Trophoblast cell (in vitro differentiated cells and primary cell): Measurements from ENCODE around the gene CCNF.

Source experiments
- DNase-seq, 2 donors: peaks; one replicate each; pipeline ENCODE4 v3.0.0-alpha.2; 2016
- H2AFZ ChIP-seq: 2 replicates; pipeline ENCODE4 v1.6.1; 2013; ENCODE audit warnings: low read length, moderate library complexity, mild to moderate bottlenecking; ENCODE audit not compliant: insufficient read depth, poor library complexity
- H2AK5ac ChIP-seq: 2 replicates; pipeline ENCODE4 v1.6.1; 2013; ENCODE audit warnings: mild to moderate bottlenecking, low read length
- H2BK120ac ChIP-seq: 2 replicates; pipeline ENCODE4 v1.6.1; 2013; ENCODE audit warnings: low read length, mild to moderate bottlenecking, moderate library complexity; ENCODE audit not compliant: insufficient read depth, poor library complexity
- H2BK12ac ChIP-seq: 2 replicates; pipeline ENCODE4 v1.6.1; 2013; ENCODE audit warnings: mild to moderate bottlenecking, low read length, moderate library complexity
- H2BK5ac ChIP-seq: 2 replicates; pipeline ENCODE4 v1.6.1; 2013; ENCODE audit warnings: low read length, low read depth, moderate library complexity, mild to moderate bottlenecking; ENCODE audit not compliant: poor library complexity
- H3K14ac ChIP-seq: 2 replicates; pipeline ENCODE4 v1.6.1; 2013; ENCODE audit warnings: mild to moderate bottlenecking, low read length
- H3K18ac ChIP-seq: 2 replicates; pipeline ENCODE4 v1.6.1; 2013; ENCODE audit warnings: mild to moderate bottlenecking, low read length
- H3K23ac ChIP-seq: 2 replicates; pipeline ENCODE4 v1.6.1; 2013; ENCODE audit warnings: low read length
- H3K27ac ChIP-seq: 2 replicates; pipeline ENCODE4 v1.5.1; 2013; ENCODE audit warnings: low read depth, mild to moderate bottlenecking, inconsistent platforms, low read length, moderate library complexity
- H3K27me3 ChIP-seq: 2 replicates; pipeline ENCODE4 v1.6.1; 2013; ENCODE audit warnings: inconsistent platforms, mild to moderate bottlenecking, low read length, moderate library complexity; ENCODE audit not compliant: insufficient read depth
- H3K36me3 ChIP-seq, 2 experiments: 1 replicate in 1 of 2; 2 replicates in 1 of 2; pipeline ENCODE4 v1.6.1; 2013; ENCODE audit warnings: low read length in 2 of 2, mild to moderate bottlenecking in 2 of 2, moderate library complexity in 1 of 2; ENCODE audit not compliant: insufficient read depth in 2 of 2, control insufficient read depth in 1 of 2
- H3K4ac ChIP-seq: 2 replicates; pipeline ENCODE4 v1.6.1; 2013; ENCODE audit warnings: low read depth, mild to moderate bottlenecking, low read length, moderate library complexity
- H3K4me1 ChIP-seq, 2 experiments: 1 replicate in 1 of 2; 2 replicates in 1 of 2; pipeline ENCODE4 v1.6.1; 2013; ENCODE audit warnings: low read length in 2 of 2, mild to moderate bottlenecking in 2 of 2, moderate library complexity in 1 of 2; ENCODE audit not compliant: insufficient read depth in 2 of 2, control insufficient read depth in 1 of 2
- H3K4me2 ChIP-seq: 2 replicates; pipeline ENCODE4 v1.6.1; 2013; ENCODE audit warnings: inconsistent platforms, mild to moderate bottlenecking, low read length, moderate library complexity
- H3K4me3 ChIP-seq: 2 replicates; pipeline ENCODE4 v1.5.1; 2013; ENCODE audit warnings: mild to moderate bottlenecking, low read depth, low read length, inconsistent platforms
- H3K79me1 ChIP-seq: one replicate; pipeline ENCODE4 v1.6.1; 2013; ENCODE audit warnings: low read length
- H3K79me2 ChIP-seq: 2 replicates; pipeline ENCODE4 v1.6.1; 2013; ENCODE audit warnings: low read length, mild to moderate bottlenecking; ENCODE audit not compliant: control insufficient read depth, insufficient read depth, poor library complexity
- H3K9ac ChIP-seq: 2 replicates; pipeline ENCODE4 v1.6.1; 2013; ENCODE audit warnings: mild to moderate bottlenecking, low read length
- H3K9me3 ChIP-seq: 2 replicates; pipeline ENCODE4 v1.6.1; 2013; ENCODE audit warnings: low read depth, mild to moderate bottlenecking, control low read depth, inconsistent platforms, low read length; ENCODE audit not compliant: insufficient read depth
- H4K12ac ChIP-seq: 2 replicates; pipeline ENCODE4 v1.6.1; 2013; ENCODE audit warnings: low read depth, mild to moderate bottlenecking, low read length, moderate library complexity
- H4K8ac ChIP-seq: 2 replicates; pipeline ENCODE4 v1.6.1; 2013; ENCODE audit warnings: low read depth, mild to moderate bottlenecking, low read length, moderate library complexity
- H4K91ac ChIP-seq: one replicate; pipeline ENCODE4 v1.6.1; 2013; ENCODE audit warnings: low read depth, mild to moderate bottlenecking, low read length, moderate library complexity
- WGBS: extraction: QIAGEN DNeasy Blood & Tissue Kit; methylation state at CpG from one replicate; pipeline ENCODE4 v1.1.7; 2013; ENCODE audit warnings: missing lambda C conversion rate; ENCODE audit not compliant: insufficient read length, insufficient coverage; ENCODE audit errors: extremely low coverage; 5-methylcytosine and 5-hydroxymethylcytosine counted together

Gene CCNF

DNA sequence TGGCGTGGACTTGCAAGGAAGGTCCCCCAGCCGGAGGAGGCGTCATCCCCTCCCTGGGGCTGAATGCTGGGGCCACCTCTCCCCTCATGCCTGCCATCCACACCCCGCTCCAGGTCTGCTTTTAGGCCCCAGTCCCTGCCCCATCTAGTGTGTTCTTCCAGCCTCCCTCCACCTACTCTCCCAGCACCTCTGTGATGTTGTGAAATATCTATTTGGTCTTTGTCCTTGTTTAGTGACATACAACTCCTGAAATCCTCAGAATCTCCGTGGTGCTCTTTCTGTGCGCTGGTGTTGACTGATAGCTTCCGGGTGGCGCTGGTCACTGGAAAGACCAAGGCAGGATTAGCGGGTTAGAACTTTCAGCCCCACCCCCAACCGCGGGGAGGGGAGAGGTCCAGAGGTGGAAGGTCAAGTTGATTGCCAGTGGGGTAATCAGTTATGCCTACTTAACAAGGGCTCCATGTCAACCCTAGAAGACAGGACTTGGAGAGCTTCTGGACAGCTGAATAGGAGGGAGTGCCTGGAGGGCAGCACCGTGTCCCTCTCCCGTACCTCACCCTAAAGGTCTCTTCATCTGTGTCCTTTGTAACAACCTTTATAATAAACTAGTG lies 55.8 kb downstream of the CCNF start:
- H3K4ac ChIP-seq, result no peak overlapping the region
- no peak overlapping the region for H3K18ac ChIP-seq
- H4K8ac ChIP-seq, result no peak overlapping the region
- WGBS, result no CpG with 5 or more reads among the region's 13 CpGs
- no peaks in the 10 kb centered on the region for H3K27me3 ChIP-seq
- H2BK12ac ChIP-seq, result no peak overlapping the region
- no peak overlapping the region for H2BK5ac ChIP-seq
- no peak overlapping the region for H3K14ac ChIP-seq
- H4K91ac ChIP-seq, result no peak overlapping the region
- DNase-seq, result peak in 1 of 2 donors; percentile 62
- no peak overlapping the region for H3K4me3 ChIP-seq
- H2AFZ ChIP-seq, result no peak overlapping the region
- H3K79me1 ChIP-seq, result no peaks in the 10 kb centered on the region
- H3K4me2 ChIP-seq, result no peak overlapping the region
- no peaks in the 10 kb centered on the region for H3K79me2 ChIP-seq
- H4K12ac ChIP-seq, result no peak overlapping the region
- H3K4me1 ChIP-seq, result peaks cover 4 to 5% of the 10 kb centered on the region in 2 experiments
- H3K9ac ChIP-seq, result no peak overlapping the region
- no peak overlapping the region for H3K23ac ChIP-seq
- peaks cover 2% of the 10 kb centered on the region for H3K9me3 ChIP-seq
- no peak overlapping the region for H3K27ac ChIP-seq
- H3K36me3 ChIP-seq, result no peaks in the 10 kb centered on the region
- H2AK5ac ChIP-seq, result no peak overlapping the region
- H2BK120ac ChIP-seq, result no peak overlapping the region

DNA sequence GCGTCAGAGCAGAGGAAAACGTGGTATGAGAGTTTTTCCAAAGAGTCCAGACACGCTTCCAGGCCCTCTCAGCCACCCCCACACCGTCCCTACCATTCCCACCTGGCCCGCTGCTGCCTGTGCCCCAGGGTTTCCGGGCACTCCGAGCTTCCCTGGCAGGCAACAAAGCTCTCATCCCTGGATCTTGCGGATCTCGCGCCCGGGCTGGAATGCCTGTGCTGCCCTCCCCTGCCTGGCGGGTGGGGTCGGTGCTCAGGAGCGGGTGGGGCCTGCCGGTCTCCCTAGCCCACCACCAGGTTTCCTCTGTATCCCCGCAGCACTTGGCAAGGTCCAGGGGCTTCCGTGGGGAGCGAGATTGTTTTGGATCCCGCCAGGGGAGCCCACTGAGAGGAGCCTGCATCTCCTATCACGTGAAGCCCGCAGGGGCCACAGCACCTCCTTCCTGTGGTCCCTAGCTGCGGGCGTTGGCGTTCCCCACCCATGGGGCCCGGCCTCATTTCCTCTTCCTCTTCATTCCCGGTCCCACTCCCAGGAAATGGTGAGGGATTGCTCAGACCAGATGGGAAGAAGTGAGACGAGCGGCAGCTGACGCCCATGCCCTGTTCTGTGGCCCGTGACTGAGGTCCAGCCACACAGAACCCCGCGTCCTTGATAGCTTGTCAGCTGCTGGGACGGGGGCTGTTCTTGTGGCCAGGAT lies 56.7 kb downstream of the CCNF start:
- H3K27me3 ChIP-seq, result no peaks in the 10 kb centered on the region
- H4K12ac ChIP-seq, result no peak overlapping the region
- H2BK5ac ChIP-seq, result no peak overlapping the region
- H3K4ac ChIP-seq, result no peak overlapping the region
- H3K4me3 ChIP-seq, result no peak overlapping the region
- H2BK120ac ChIP-seq, result no peak overlapping the region
- no CpG with 5 or more reads among the region's 33 CpGs for WGBS
- H3K27ac ChIP-seq, result no peak overlapping the region
- no peak overlapping the region for H2AFZ ChIP-seq
- no peak overlapping the region for H2BK12ac ChIP-seq
- no peak overlapping the region for H4K91ac ChIP-seq
- H3K23ac ChIP-seq, result no peak overlapping the region
- H3K79me2 ChIP-seq, result no peaks in the 10 kb centered on the region
- H3K4me1 ChIP-seq, result peaks cover 4 to 5% of the 10 kb centered on the region in 2 experiments
- no peak overlapping the region for H3K18ac ChIP-seq
- H2AK5ac ChIP-seq, result no peak overlapping the region
- H3K36me3 ChIP-seq, result no peaks in the 10 kb centered on the region
- peaks cover 2% of the 10 kb centered on the region for H3K9me3 ChIP-seq
- H4K8ac ChIP-seq, result no peak overlapping the region
- H3K79me1 ChIP-seq, result no peaks in the 10 kb centered on the region
- no peak overlapping the region for H3K14ac ChIP-seq
- no peak overlapping the region for H3K9ac ChIP-seq
- H3K4me2 ChIP-seq, result no peak overlapping the region
- DNase-seq, result no peak

DNA sequence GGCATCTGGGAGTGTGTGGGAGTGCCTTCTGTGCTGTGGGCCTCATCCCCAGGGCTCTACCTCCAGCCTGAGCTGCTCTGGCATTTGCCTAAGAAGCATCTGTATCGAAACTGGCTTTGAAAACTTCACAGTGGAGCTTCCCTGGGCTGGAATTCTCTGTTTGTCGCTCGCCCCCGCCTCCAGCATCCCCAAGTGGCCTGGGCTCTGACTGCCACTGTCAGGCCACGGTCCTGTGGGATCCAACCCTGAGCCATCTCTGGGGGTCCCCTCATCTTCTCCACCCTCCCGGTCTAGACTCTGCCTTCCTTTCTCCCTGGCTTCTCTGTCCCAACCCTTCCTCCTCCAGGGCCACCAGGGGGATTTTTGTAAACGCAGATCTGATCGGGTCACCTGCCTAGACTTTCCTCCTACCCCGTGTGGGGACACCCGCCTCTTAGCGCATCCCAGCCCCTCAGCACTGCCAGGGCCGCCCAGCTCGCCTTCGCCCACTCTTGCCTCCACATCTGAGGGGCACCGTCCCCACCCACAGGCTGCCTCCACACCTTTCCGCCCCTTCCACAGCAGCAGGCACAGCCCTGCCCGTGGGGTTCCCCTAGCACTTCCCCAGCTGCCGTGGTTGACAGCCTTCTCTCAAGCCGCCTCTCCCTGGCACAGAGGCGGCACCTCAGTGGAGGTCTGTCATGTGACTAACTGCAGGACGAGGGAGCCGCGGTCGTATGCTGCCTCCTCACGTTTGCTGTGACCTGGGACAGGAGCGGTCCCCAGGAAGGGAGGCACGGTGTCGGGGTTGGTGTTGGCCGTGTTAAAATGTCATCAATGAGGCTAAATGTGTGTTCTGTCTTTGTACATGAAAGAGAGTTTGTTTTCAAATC lies 57.6 kb downstream of the CCNF start:
- Histone ChIP-seq H4K91ac (no peak overlapping the region), H3K79me1 (no peaks in the 10 kb centered on the region)
- no CpG with 5 or more reads among the region's 29 CpGs for WGBS

DNA sequence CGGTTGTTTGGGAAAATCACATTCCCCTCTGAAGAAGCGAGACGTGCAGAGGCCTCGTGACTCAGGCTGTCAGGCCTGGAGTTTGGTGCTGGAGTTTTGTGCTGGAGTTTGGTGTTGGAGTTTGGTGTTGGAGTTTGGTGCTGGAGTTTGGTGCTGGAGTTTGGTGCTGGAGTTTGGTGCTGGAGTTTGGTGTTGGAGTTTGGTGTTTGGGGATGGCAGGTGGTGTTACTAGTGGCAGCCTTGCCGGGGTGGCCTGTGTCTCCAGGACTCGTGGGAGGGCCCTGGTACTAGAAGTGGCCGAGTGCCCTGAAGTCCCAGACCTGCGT lies 58.2 kb downstream of the CCNF start:
- Histone ChIP-seq H3K23ac (no peak overlapping the region), H2BK120ac (no peak overlapping the region), H3K36me3 (no peaks in the 10 kb centered on the region), H3K27me3 (no peaks in the 10 kb centered on the region), H3K9me3 (no peaks in the 10 kb centered on the region), H3K4ac (no peak overlapping the region), H3K4me2 (no peak overlapping the region), H3K79me1 (no peaks in the 10 kb centered on the region), H2AFZ (no peak overlapping the region), H4K8ac (no peak overlapping the region), H3K9ac (no peak overlapping the region), H2BK12ac (no peak overlapping the region), H3K4me1 (peaks cover 4 to 5% of the 10 kb centered on the region in 2 experiments), H4K12ac (no peak overlapping the region), H3K18ac (no peak overlapping the region), H3K79me2 (no peaks in the 10 kb centered on the region), H2BK5ac (no peak overlapping the region), H4K91ac (no peak overlapping the region), H3K27ac (no peak overlapping the region), H3K14ac (no peak overlapping the region), H2AK5ac (no peak overlapping the region), H3K4me3 (no peak overlapping the region)
- no CpG with 5 or more reads among the region's 8 CpGs for WGBS
- DNase-seq, result no peak

More for the DNA sequence above, 57.6 kb downstream of the CCNF start:
- peak in 1 of 2 donors; percentile 54 for DNase-seq
- H3K4me3 ChIP-seq, result no peak overlapping the region
- no peaks in the 10 kb centered on the region for H3K27me3 ChIP-seq
- no peak overlapping the region for H2AFZ ChIP-seq
- peaks cover 4 to 5% of the 10 kb centered on the region in 2 experiments for H3K4me1 ChIP-seq
- H3K9me3 ChIP-seq, result peaks cover 2% of the 10 kb centered on the region
- H3K14ac ChIP-seq, result no peak overlapping the region
- H3K23ac ChIP-seq, result no peak overlapping the region
- H2BK5ac ChIP-seq, result no peak overlapping the region
- no peak overlapping the region for H4K12ac ChIP-seq
- no peaks in the 10 kb centered on the region for H3K36me3 ChIP-seq
- H3K18ac ChIP-seq, result no peak overlapping the region
- no peak overlapping the region for H3K9ac ChIP-seq
- no peak overlapping the region for H2BK120ac ChIP-seq
- no peak overlapping the region for H3K27ac ChIP-seq
- H4K8ac ChIP-seq, result no peak overlapping the region
- no peak overlapping the region for H3K4ac ChIP-seq
- no peak overlapping the region for H2BK12ac ChIP-seq
- H2AK5ac ChIP-seq, result no peak overlapping the region
- H3K4me2 ChIP-seq, result no peak overlapping the region
- no peaks in the 10 kb centered on the region for H3K79me2 ChIP-seq
